HS-27A (cell line): ENCODE results near the gene ARHGDIG.
"Not testable (repeated sequence)": the region's sequence is repeated elsewhere in the genome, so short reads cannot be mapped to it uniquely, and the experiment has no call there.

Source experiments
- DNase-seq: peaks from one replicate; pipeline ENCODE4 v3.0.0-alpha.2; 2012; ENCODE audit warnings: low read depth, missing footprints

Gene ARHGDIG

DNA sequence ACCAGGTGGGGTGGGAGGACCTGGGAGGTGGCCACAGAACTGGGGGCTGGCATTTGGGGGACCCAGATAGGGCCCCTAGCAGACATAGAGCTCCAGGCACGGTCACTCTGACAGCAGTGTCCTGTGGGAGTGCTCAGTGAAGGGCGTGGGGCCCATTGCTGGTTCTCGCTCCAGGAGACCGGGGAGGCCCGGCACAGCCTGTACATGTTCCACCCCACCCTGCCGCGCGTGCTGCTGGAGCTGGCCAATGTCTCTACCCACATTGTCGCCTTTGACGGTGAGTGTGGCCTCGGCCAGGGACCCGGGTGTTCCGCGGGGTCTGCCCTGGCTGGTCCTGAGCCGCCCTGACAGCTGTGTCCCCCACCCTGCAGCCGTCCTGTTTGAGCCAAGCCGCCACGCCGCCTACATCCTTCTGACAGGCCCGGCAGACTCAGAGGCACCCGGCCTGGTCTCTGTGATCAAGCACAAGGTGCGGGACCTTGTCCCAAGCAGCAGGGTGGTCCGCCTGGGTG, 15.9 kb upstream of the ARHGDIG start:
- no peak for DNase-seq

DNA sequence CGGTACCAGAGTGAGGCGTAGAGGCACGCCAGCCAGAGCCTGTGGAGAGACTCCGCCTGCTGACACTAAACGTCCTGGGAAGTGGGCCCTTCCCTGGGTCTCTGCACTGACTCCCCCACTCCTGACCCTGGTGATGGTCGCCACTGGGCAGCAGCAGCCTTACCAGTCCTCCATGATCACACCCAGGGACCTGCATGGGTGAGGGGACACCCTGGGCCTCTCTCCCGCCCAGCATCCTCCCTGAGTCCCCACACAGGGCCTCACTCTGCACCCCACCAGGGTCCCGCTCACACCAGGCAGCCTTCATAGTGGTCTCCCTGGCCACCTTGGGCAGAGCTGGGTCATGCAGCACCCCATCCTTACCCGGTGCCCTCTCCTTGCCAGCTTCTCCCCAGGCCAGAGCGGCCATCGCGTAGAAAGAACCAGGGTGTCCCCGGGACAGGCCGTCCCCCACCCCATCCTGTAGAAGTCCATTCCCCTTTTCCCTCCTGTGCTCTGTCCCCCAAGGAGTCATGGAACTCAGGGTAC, 15.3 kb upstream of the ARHGDIG start:
- no peak for DNase-seq

DNA sequence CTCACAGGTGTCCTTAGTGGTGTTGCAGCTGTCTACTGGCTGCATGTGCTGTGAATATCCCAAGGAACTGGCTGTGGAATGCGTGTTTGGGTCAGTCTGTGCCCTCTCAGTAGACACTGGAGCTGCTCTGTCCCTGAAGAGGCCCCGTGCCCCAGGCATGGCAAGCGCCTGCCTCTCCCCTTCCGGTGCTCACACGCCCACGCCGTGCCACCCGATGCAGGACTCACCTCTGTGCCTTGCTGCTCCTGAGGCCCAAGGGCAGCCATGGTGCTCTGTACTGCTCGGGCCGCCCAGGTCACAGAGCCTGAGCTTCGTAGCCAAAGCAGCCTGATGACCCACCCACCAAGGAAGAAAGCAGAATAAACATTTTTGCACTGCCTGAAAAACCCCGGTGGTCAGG, 14.7 kb upstream of the ARHGDIG start:
- no peak for DNase-seq

DNA sequence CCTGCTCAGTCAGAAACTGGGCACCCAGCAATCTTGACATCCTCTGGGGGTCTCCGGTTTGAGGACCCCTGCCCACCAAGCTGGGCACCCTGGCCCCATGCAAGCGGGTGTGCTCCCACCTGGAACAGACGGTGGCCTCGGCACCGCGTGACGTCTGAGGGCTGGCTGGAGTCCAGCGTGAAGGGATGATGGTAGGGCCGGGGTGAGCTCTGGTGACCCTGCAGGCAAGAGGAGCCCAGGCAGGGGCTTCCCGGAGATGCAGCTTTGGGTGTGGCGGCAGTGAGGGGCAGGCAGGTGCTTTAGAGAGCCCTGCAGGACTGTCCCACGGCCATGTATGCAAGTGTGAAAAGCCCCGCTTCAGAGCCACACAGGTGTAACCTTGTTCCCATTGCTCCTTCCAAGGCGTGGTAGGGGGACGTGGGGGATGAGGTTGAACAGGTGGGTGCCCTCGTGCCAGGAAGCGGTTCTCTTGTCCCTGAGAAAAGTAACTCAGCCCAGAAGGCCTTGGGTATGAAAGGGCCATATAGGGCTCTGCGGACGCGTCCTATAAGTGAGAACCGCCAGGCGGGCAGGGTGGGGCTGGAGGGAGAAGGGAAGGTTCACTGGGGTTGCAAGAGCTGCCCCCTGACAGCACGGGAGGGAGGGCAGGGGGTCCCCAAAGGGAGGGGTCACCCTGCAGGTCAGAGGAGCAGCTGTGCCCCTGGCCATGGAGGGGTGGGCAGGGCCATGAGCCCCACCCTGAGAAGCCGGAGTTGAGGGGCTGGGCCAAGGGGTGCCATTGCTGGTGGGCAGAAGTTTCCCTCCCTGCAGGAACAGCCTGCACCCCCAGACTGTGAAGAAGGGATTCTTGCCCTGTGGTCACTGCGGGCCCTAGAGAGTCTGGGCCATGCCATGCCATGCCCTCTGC, 13.9 kb upstream of the ARHGDIG start:
- DNase-seq: no peak

DNA sequence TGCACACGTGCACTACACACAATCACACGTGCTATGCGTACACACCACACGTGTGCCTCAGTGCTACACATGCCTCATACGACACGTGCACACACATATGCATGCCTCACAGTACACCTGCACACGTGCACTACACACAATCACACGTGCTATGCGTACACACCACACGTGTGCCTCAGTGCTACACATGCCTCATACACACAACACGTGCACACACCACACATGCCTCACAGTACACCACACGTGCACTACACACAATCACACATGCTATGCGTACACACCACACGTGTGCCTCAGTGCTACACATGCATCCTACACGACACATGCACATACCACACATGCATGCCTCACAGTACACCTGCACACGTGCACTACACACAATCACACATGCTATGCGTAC, 12.8 kb upstream of the ARHGDIG start:
- DNase-seq: not testable (repeated sequence)

- DNase-seq: no peak
Measured at GRCh38 chr16:268141-269053, 12.0 kb upstream of the ARHGDIG start.

- DNase-seq: no peak
Measured at GRCh38 chr16:269061-269796, 11.2 kb upstream of the ARHGDIG start.

DNA sequence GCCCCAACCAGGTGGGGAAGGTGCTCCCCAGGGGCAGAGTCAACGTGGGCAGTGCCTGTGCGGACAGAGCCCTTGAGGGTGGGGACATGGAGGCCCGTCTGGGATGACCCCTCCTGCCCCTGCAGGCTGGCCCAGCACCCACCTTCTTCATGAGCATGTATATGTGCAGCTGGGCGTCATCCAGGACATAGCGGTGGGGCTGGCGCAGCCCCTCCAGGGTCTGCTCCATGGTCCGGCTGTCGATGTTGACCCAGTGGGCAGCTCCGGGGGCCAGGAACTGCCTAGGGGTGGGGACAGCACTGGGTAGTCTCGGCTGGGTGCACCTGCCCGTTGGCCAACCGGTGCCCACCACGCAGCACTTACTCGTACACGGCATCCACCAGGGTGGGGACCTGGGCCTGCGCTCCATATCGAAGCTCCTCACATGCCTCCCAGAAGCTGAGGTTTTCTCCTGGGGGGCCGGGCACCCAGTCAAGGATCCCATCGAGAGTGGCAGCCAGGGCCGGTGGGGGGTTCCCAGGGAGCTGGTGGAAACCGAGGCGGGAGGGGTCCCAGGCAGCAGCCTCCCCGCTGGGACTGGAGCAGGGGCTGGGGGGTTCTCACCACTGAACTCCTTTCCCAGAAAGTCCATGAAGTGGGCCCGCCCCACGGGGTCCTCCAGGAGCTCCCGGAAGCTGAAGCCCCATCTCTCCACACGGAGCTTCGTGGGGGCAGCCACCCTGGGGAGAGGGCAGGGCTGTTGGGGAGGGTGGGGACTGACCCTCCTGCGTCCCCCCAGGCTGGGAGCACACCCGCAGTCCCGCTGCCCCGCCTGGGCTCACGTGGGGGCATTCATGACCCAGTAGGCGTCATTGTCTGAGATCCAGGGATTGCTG, 9.8 kb upstream of the ARHGDIG start:
- no peak for DNase-seq

GRCh38 chr16:272633-273546, 7.5 kb upstream of the ARHGDIG start:
- DNase-seq: no peak

GRCh38 chr16:273547-274421, 6.6 kb upstream of the ARHGDIG start:
- DNase-seq: no peak

- DNase-seq: no peak
Measured at GRCh38 chr16:275041-275641, 5.2 kb upstream of the ARHGDIG start.

DNA sequence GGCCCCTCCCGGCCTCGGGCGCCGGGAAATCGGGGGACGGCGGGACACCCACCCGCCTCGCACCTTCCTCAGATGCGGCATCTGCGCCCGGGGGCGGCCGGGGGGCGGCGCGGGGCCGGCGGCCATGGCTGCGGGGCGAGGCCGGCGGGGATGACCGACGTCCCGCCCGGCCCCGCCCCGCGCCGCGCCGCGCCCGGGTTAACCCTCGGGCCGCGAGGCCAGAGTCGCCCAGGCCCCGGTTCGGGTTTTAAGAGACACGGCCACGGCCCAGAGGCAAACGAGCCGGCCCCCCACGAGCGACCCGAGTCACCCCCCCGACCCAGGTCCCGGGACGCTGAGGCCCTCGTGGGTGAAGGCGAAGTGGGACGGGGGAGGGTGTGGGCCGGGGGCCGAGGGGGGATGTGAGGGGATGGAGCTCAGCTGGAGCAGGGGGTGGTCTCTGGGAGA, 4.6 kb upstream of the ARHGDIG start, which contains the start of gene RGS11:
Gene RGS11 (minus strand): TSS at position 159 of the 447 bp plus-strand sequence. CDS start 33 bp downstream, at position 126.
- DNase-seq: no peak

GRCh38 chr16:276426-277077, 3.8 kb upstream of the ARHGDIG start:
- no peak for DNase-seq

DNA sequence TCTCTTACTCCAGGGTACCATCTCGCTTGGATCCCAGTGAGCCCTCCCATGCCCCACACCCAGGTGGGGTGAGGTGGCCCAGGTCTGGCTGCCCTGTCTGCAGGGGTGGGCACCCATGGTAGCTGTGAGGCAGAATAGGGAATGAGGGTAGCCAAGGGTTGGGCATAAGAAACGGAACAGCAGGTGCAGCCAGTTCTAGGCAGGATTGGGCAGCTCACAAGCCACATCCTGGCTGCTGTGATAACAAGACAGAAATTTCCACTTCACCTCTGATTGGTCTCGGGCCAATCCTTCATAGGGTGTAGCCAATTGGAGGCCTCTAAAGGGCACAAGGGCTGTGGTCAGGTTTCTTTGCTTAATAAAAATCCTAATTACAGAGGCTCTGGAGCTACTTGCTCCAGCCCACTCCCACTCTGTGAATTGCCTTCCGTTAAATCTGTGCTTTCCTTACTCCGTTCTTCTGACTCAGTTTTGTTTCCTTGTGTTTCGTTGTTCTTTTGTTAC, 1.5 kb upstream of the ARHGDIG start:
- no peak for DNase-seq

DNA sequence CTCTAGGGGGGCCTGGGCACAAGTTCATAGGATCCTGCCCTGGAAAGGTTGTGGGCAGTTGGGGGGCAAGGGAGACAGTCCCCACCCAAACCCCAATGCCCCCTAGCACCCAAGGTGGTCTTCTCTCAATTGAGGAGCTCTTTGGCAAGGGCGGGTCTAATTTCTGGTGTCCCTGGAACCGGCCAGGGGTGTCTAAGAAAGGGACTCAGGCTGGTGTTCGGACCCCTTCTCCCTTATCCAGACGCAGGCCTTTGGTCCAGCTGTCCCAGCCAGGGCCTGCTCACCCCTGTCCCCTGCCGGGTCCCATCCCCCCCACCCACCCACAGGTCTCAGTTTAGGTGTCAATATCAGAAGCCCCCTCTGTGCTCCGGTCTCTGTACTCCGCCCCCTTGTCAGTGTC, 860 bp upstream of the ARHGDIG start:
- DNase-seq: no peak

DNA sequence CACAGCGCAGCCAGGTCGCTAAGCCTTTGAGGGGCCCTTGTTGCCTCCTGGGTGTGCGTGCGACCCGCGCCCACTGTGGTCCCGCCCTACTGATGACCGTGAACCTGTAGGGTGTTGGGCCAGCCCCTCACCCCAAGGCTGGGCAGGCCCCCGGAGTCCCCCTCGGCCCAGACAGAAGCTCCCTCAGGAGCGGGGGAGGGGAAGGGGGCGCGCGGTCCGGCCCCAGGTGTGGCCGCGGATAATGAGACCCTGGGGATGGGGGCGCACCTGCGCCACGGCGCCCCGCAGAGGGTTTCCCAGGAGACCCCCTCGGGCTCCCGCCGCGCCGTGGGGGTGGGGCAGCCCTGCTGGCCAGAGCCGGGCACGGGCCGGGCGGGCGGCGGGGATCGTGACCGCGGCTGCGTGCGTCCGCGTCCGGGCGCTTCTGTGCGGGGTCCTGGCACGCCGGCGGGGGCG, 358 bp upstream of the ARHGDIG start:
- DNase-seq: no peak

GRCh38 chr16:280991-281659, 734 bp downstream of the ARHGDIG start:
- DNase-seq: no peak
